Neural cell (in vitro differentiated cells): ENCODE results near the gene NPLOC4.

Experiments used
- CTCF ChIP-seq: fragments of 450-650 bp; IDR thresholded peaks from 2 replicates; pipeline ENCODE4 v1.5.1; 2014; ENCODE audit warnings: antibody characterized with exemption, mild to moderate bottlenecking, moderate library complexity; ENCODE audit not compliant: poor library complexity, severe bottlenecking
- EP300 ChIP-seq: fragments of 450-650 bp; conservative IDR thresholded peaks from 2 replicates; pipeline ENCODE4 v1.6.1; 2014; ENCODE audit warnings: antibody characterized with exemption, mild to moderate bottlenecking, moderate library complexity; ENCODE audit not compliant: poor library complexity, severe bottlenecking
- EZH2 ChIP-seq: fragments of 200-600, 300-800 bp; shearing (Covaris generic), sonication (generic); IDR thresholded peaks from 2 replicates; pipeline ENCODE4 v1.6.1; 2014; ENCODE audit warnings: antibody characterized with exemption, low read length, borderline replicate concordance, mild to moderate bottlenecking; ENCODE audit not compliant: insufficient read depth, poor library complexity, severe bottlenecking
- MXI1 ChIP-seq: fragments of 450-650 bp; conservative IDR thresholded peaks from 2 replicates; pipeline ENCODE4 v1.6.1; 2014; ENCODE audit warnings: antibody characterized with exemption, mild to moderate bottlenecking; ENCODE audit not compliant: poor library complexity, severe bottlenecking
- POLR2AphosphoS5 ChIP-seq: IDR thresholded peaks from 2 replicates; pipeline ENCODE4 v1.6.1; 2012
- RAD21 ChIP-seq: fragments of 450-650 bp; conservative IDR thresholded peaks from 2 replicates; pipeline ENCODE4 v1.6.1; 2014; ENCODE audit warnings: antibody characterized with exemption, mild to moderate bottlenecking, moderate library complexity
- REST ChIP-seq: IDR thresholded peaks from 2 replicates; pipeline ENCODE4 v1.6.1; 2012; ENCODE audit warnings: borderline replicate concordance
- SMC3 ChIP-seq: fragments of 450-650 bp; conservative IDR thresholded peaks from 2 replicates; pipeline ENCODE4 v1.6.1; 2014; ENCODE audit warnings: antibody characterized with exemption, mild to moderate bottlenecking, moderate library complexity; ENCODE audit not compliant: poor library complexity
- TAF1 ChIP-seq: IDR thresholded peaks from 2 replicates; pipeline ENCODE4 v1.6.1; 2012; ENCODE audit warnings: low read depth

- TF ChIP-seq CTCF: no peak
- TF ChIP-seq TAF1: no peak
- no peak for TF ChIP-seq POLR2AphosphoS5
- no peak for TF ChIP-seq SMC3
- TF ChIP-seq EZH2: no peak
- no peak for TF ChIP-seq REST
- TF ChIP-seq RAD21: peak; percentile 19
- no peak for TF ChIP-seq EP300
- TF ChIP-seq MXI1: no peak
These were observed 114.2 kb downstream of the NPLOC4 start for GRCh38 chr17:81522491-81523401.
